SJCRH30 (cell line): ENCODE data around the gene VWC2. TPM values are rescaled to one million over a fixed set of nuclear protein-coding genes. Genes with fewer than 3 reads are reported as not detected.
"Not testable (repeated sequence)": the region's sequence is repeated elsewhere in the genome, so short reads cannot be mapped to it uniquely, and the experiment has no call there.

Experiments used
- DNase-seq, 2 experiments: peaks; one replicate each; pipeline ENCODE4 v3.0.0-alpha.2; 2015 to 2020
- H3K27ac ChIP-seq: fragments of 250-450 bp; sonication (Bioruptor Pico); 2 replicates; pipeline ENCODE4 v1.5.1; 2020; ENCODE audit warnings: mild to moderate bottlenecking, moderate library complexity
- H3K27me3 ChIP-seq: fragments of 250-450 bp; sonication (Bioruptor Pico); 2 replicates; pipeline ENCODE4 v1.5.1; 2020; ENCODE audit warnings: mild to moderate bottlenecking, moderate library complexity
- H3K36me3 ChIP-seq: fragments of 250-450 bp; sonication (Bioruptor Pico); 2 replicates; pipeline ENCODE4 v1.5.1; 2020; ENCODE audit warnings: mild to moderate bottlenecking, moderate library complexity
- H3K4me1 ChIP-seq: fragments of 250-450 bp; sonication (Bioruptor Pico); 2 replicates; pipeline ENCODE4 v1.5.1; 2020; ENCODE audit warnings: mild to moderate bottlenecking, moderate library complexity
- H3K4me3 ChIP-seq: fragments of 250-450 bp; sonication (Bioruptor Pico); 2 replicates; pipeline ENCODE4 v1.5.1; 2020; ENCODE audit warnings: mild to moderate bottlenecking, moderate library complexity
- H3K9me3 ChIP-seq: fragments of 250-450 bp; sonication (Bioruptor Pico); replicated peaks from 2 replicates; pipeline ENCODE4 v1.5.1; 2020; ENCODE audit warnings: mild to moderate bottlenecking, moderate library complexity
- total RNA-seq: library from RNA; depleted of rRNA; stranded (reverse); fragments of >200 nt; shearing (Covaris generic); gene quantifications from 2 replicates; pipeline ENCODE4 v1.2.3, GENCODE V29; 2014

Gene VWC2
- total RNA-seq, 1 experiment from 2014 or later, result not detected

DNA sequence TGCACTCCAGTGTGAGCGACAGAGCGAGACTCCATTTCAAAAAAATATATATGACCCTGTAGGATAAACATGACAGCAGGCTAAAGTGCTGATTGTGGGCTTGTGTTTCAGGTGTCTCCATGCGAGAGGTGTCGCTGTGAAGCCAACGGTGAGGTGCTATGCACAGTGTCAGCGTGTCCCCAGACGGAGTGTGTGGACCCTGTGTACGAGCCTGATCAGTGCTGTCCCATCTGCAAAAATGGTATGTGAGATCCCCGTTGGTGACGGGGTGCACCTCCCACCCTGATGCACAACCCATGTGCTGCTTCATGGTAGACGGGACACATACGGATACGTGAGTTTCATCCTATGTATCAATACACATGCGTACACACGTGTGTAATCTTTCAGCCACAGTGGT is 29.2 kb downstream of the VWC2 start:
- no peak overlapping the region for H3K27ac ChIP-seq
- H3K9me3 ChIP-seq, result no peaks in the 10 kb centered on the region
- H3K4me3 ChIP-seq, result no peak overlapping the region
- DNase-seq, result no peak
- H3K36me3 ChIP-seq, result no peaks in the 10 kb centered on the region
- no peaks in the 10 kb centered on the region for H3K4me1 ChIP-seq
- peaks cover 11% of the 10 kb centered on the region; the same call in 1 of the 2 replicates for H3K27me3 ChIP-seq

DNA sequence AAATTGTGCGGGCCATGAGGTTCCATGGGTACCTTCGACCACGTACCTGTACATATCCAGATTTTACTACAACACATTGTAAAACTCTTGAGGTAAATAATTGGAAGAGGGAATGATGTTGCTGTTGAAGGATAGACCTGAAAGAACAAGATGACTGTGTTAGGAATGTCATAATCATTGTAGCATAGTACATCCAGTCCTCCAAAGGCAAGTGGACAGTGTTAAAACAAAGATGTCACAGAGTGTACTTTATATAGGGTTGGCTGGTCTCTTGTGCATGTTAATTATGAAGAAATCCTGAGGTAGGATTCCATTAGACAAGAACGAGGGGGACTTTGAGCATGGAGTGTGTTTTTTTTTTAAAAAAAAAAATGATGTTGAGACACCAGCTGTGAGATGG is 30.4 kb downstream of the VWC2 start:
- Histone ChIP-seq H3K4me1 (no peaks in the 10 kb centered on the region), H3K36me3 (no peaks in the 10 kb centered on the region), H3K27ac (no peak overlapping the region), H3K4me3 (no peak overlapping the region), H3K27me3 (peaks cover 13% of the 10 kb centered on the region; the same call in 1 of the 2 replicates), H3K9me3 (no peaks in the 10 kb centered on the region)
- DNase-seq, result no peak

DNA sequence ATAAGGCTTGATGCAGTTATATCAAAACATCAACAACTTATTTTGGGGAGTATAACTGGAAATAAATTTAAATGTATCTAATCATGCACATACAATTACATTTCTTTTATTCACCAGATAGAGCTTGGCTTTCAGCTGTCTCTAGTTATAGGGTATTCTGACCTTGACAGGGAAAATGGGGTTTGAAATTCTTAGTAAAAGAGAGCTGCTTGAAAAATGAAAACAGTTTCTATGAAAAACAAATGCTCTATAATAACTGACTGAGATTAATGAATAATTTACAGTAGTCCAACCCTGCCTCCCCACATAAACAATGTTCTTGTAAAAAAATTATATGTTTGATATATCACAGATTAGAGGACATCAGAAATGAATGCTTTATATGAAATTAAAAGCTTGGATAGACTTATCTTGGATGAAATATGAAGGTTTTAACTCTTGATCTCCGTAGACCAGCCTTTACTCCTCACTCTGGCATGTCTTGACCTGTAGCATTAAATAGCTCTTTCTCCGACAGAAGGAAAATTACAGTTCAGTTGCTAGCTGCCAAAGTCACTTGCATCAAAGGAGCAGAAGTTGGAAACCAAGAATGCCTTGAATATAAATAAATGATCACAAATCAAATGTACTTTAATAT is 32.1 kb downstream of the VWC2 start:
- H3K4me3 ChIP-seq, result no peak overlapping the region
- no peaks in the 10 kb centered on the region for H3K36me3 ChIP-seq
- H3K27ac ChIP-seq, result no peak overlapping the region
- H3K4me1 ChIP-seq, result no peaks in the 10 kb centered on the region
- H3K27me3 ChIP-seq, result peaks cover 13% of the 10 kb centered on the region; the same call in 1 of the 2 replicates
- no peak for DNase-seq
- H3K9me3 ChIP-seq, result no peaks in the 10 kb centered on the region

DNA sequence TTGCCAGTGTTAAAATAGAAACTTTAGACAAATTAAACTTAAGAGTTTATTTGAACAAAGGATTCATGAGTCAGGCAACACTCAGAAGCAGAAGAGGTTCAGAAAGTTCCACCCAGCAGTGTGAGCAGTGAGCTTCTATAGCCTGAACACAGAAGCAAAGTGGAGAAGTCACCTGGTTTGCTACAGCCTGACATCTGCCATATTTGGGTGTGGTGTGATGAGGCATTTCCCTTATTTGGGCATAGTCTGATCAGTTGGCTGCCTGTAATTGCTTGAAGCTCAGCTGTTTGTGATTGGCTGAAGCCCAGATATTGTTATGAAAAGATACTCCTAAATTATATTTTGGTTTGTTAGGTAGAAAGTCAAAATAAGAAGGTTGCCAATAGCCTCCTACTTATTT is 39.1 kb downstream of the VWC2 start:
- no peak for DNase-seq
- H3K36me3 ChIP-seq, result no peaks in the 10 kb centered on the region
- peaks cover 3% of the 10 kb centered on the region; the same call in 1 of the 2 replicates for H3K27me3 ChIP-seq
- no peaks in the 10 kb centered on the region for H3K9me3 ChIP-seq
- no peaks in the 10 kb centered on the region for H3K4me1 ChIP-seq
- H3K27ac ChIP-seq, result no peak overlapping the region
- H3K4me3 ChIP-seq, result no peak overlapping the region

DNA sequence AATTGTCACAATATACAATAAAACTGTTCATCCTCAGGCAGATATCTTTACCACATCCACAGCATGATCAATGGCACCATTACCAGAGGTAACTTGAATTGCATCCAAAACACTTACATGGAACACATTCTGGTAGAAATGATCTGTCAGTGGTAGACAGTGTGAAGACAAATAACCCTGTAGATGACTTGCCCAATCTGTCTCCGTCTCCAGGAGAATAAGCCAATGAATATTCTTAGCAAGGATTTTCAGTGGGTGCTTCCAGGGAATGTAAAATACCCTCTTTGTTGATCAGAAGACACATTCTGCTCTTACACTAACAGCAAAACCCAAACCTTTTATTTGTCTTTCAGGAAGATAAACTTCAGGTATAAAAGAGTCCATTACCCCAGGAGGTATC is 43.8 kb downstream of the VWC2 start:
- no peak overlapping the region for H3K27ac ChIP-seq
- DNase-seq, result no peak

DNA sequence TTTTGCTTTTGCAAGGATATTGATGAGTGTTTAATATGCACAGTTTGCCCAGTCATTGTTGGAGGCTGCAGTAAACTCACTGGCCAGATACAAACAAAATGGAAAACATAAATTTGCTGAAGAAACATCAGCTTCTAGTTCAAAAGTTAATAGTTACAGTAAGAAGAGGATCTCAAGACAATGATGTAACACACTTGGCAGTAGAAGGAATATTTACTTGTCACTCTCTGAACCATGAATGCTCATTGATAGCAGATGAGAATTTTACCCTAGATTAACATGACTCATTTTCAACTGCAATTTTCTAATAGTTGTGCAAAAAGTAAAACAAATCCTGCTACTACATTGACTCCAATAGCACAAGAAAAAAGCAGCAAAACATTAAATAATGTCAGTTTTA is 47.7 kb downstream of the VWC2 start:
- Histone ChIP-seq H3K4me1 (no peaks in the 10 kb centered on the region), H3K4me3 (no peak overlapping the region), H3K9me3 (no peaks in the 10 kb centered on the region), H3K27me3 (no peaks in the 10 kb centered on the region; the same call in 1 of the 2 replicates), H3K27ac (no peak overlapping the region), H3K36me3 (no peaks in the 10 kb centered on the region)
- DNase-seq, result no peak

More for the DNA sequence above, 43.8 kb downstream of the VWC2 start:
- Histone ChIP-seq H3K36me3 (no peaks in the 10 kb centered on the region), H3K4me3 (no peak overlapping the region), H3K4me1 (no peaks in the 10 kb centered on the region), H3K9me3 (no peaks in the 10 kb centered on the region), H3K27me3 (no peaks in the 10 kb centered on the region)

DNA sequence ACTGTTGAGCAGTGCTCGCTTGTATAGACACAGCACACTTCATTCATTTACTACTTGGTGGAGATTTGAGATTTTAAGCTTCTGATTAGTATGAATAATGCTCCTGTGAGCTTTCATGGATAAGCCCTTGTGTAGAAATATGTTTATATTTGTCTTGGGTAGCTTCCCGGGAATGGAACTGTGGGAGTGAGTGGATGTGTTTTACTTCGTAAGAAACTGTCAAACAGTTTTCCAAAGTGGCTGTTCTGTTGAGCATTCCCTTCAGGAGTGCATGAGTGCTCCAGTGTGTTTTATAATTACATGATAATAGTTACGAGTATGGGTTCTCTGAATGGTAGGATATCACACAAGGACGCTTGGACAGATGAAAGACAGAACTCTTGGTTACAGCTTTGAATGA is 49.4 kb downstream of the VWC2 start:
- Histone ChIP-seq H3K4me3 (no peak overlapping the region), H3K9me3 (no peaks in the 10 kb centered on the region), H3K27me3 (no peaks in the 10 kb centered on the region; the same call in 1 of the 2 replicates), H3K27ac (no peak overlapping the region), H3K36me3 (no peaks in the 10 kb centered on the region), H3K4me1 (no peaks in the 10 kb centered on the region)
- DNase-seq, result no peak

DNA sequence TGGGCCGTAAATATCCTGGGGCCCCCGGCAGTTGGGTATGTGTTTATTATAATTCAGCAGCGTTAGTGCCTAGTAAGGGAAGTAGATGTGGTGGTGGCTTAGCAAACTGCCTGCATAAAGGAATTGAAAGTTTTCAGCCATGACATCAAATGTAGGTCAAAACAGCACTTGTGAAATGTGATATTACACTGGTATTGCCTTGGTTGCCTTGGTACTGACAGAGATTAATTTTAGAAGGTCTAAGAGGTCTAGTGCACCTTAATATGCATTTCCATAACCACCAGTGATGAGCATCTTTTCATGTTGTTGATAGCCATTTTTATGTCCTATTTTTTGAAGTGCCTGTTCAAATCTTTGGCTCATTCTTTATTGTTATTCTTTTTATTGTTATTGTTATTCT is 50.1 kb downstream of the VWC2 start:
- no peak for DNase-seq
- H3K36me3 ChIP-seq, result no peaks in the 10 kb centered on the region
- H3K27me3 ChIP-seq, result no peaks in the 10 kb centered on the region; the same call in 1 of the 2 replicates
- H3K4me3 ChIP-seq, result no peak overlapping the region
- no peaks in the 10 kb centered on the region for H3K9me3 ChIP-seq
- H3K27ac ChIP-seq, result no peak overlapping the region
- H3K4me1 ChIP-seq, result no peaks in the 10 kb centered on the region

DNA sequence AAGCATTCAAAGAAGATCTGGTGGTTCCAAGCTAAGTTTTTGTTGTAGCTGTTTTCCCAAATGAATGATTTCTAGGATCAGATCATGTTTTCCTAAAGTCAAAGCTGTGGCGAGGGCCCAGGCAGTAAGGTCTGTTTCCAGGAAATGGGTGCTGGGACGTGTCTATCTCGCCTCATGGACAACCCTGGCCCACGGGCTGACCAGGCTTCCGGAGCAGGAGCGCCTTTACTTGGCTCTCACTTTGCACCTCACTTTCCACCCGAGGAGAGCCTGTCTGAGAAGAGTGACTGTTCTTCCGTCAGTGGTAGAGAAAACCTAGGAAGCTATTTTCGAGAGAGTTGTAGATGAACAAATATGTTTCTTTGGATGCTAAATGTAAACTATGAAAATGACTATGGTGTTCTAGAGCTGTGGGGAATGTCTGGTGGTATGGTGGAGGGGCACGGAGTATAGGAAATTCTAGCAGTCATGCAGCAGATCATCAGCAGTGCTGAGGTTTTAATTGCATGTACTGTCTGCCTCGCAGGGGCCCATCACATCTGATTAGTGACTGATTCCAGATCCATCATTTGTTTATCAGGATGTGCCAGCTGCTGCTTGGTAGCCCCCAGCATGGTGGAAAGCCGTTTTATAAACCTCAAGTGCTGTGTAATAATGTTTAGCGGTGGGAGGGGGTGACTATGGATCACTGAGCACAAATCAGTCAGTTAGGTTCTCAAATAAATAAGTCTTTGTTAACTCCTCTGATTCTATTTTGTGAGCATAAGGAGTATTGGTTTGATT is 66.6 kb downstream of the VWC2 start:
- H3K36me3 ChIP-seq, result no peaks in the 10 kb centered on the region
- H3K9me3 ChIP-seq, result no peaks in the 10 kb centered on the region
- no peaks in the 10 kb centered on the region for H3K4me1 ChIP-seq
- H3K27me3 ChIP-seq, result peaks cover 15% of the 10 kb centered on the region
- no peak overlapping the region for H3K27ac ChIP-seq
- H3K4me3 ChIP-seq, result no peak overlapping the region
- no peak for DNase-seq

DNA sequence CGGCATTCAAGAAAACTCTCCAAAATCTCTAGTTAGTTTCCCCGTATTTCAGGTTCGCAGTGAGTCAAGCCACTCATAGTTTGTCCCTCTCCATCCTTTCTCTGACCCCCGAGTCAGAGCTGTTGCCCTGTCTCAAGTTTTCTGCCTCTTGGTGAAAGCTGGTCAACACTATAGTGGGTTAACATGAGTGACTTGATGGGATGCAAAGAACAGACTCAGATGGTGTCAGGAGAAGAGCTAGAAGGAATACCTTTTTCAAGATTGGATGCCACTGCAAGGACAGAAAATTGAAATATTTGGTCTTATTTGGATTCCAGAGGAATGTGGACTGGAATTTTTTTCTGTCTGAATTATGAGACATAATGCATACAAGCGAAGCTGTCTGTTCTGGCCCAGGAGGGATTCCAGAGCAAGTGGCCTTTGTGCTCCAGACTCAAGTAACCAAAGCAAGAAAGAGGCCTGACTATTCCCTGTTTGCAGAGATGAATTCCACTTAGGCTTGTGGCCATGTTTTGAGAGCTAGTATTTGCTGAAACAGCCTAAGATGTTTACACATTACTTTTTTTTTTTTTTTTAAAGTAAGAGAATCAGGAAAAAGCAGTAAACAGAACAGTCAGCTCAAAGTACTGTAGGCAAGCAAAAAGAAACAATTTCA is 67.4 kb downstream of the VWC2 start:
- no peaks in the 10 kb centered on the region for H3K9me3 ChIP-seq
- no peaks in the 10 kb centered on the region for H3K4me1 ChIP-seq
- H3K27me3 ChIP-seq, result peaks cover 15% of the 10 kb centered on the region
- H3K4me3 ChIP-seq, result no peak overlapping the region
- H3K36me3 ChIP-seq, result no peaks in the 10 kb centered on the region
- H3K27ac ChIP-seq, result no peak overlapping the region
- DNase-seq, result no peak

DNA sequence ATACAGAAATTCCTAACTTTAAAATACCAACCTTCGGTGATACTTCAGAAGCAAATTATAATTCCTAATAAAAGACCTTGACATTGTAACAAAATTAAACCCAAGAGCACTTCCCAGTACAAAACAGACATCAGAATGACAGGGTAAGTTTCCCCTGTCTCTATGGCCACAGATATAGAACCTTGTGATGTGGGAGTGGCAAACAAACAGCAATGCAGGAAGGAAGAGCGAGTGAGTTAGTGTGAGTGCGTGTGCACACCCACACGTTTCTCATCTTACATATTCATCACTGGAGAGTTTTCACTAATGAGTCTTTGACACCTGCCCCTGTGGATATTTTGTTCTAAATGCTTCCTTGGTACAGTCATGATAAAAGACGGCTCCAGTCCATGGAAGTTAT is 72.2 kb downstream of the VWC2 start:
- no peaks in the 10 kb centered on the region for H3K36me3 ChIP-seq
- H3K9me3 ChIP-seq, result no peaks in the 10 kb centered on the region
- H3K4me3 ChIP-seq, result no peak overlapping the region
- DNase-seq, result no peak
- H3K27ac ChIP-seq, result no peak overlapping the region
- H3K4me1 ChIP-seq, result no peaks in the 10 kb centered on the region
- peaks cover 2% of the 10 kb centered on the region; the same call in 1 of the 2 replicates for H3K27me3 ChIP-seq

DNA sequence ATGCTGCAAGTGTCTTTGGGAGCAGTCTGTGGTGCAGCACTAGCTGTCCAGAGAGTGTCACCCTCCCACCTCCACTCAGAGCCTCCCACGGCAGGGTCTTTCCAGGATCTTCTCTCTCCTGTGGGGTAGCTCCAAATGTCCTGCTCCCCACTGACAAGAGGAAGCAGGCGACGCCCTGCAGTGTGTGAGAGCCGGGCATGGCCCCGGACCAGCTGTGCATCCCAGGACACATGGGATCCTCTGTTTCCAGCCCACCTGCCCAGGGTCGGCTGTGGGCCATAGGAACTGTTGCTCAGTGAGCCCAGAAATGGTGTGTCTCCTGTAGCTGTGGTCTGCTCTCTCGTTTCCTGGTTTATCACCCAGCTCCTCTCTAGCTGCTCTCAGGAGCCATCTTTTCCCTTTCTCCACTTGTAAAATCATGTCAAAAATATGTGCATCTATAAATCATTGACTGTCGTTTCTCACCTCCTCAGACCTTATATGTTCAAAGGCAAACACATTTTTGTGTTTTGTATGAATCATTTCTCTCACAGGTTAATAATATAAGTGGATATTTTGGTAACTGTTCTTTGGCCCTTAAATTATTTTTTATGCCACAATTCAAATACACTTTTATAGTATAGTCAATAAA is 74.9 kb downstream of the VWC2 start:
- Histone ChIP-seq H3K9me3 (no peaks in the 10 kb centered on the region), H3K27me3 (no peaks in the 10 kb centered on the region; the same call in 1 of the 2 replicates), H3K4me3 (no peak overlapping the region), H3K36me3 (no peaks in the 10 kb centered on the region), H3K4me1 (no peaks in the 10 kb centered on the region), H3K27ac (no peak overlapping the region)
- DNase-seq, result no peak

DNA sequence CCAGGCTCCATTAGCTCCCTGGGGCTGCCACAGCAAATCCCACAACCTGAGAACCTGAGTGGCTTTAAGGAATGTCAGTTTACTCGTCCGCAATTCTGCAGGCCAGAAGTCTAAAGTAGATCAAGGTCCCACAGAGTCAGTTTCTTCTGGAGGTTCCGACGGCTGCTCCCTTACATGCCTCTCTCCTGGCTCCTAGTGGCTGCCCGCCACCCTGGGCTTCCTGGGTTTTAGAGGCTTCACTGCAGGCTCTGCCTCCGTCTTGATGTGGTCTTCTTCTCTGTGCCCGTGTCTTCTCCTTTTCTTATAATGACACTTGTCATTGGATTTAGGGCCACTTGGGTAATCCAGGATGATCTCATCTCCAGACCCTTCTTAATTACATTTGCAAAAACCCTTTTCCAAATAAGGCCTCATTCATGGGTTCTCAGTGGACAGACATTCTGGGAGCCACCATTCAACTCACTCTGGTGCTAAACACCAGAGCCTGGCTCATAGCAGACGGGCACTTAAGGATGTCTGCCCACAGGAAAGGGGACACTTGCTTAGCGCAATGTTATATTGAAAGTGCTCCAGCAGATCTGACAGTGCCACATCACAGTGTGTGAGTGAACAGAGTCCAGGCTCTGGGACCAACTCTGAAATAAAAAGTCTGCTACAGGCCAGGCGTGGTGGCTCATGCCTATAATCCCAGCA is 77.6 kb downstream of the VWC2 start:
- Histone ChIP-seq H3K4me3 (no peak overlapping the region), H3K27me3 (no peaks in the 10 kb centered on the region; the same call in 1 of the 2 replicates), H3K36me3 (no peaks in the 10 kb centered on the region), H3K27ac (no peak overlapping the region), H3K4me1 (no peaks in the 10 kb centered on the region), H3K9me3 (no peaks in the 10 kb centered on the region)
- DNase-seq, result no peak

DNA sequence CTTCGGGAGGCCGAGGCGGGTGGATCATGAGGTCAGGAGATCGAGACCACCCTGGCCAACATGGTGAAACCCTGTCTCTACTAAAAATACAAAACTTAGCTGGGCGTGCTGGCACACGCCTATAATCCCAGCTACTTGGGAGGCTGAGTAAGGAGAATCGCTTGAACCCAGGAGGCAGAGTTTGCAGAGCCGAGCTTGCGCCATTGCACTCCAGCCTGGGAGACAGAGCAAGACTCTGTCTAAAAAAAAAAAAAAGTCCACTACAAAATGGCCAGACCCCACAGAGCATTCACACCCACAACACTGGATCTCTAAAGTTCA is 78.1 kb downstream of the VWC2 start:
- not testable (repeated sequence) for H3K9me3 ChIP-seq, H3K36me3 ChIP-seq, H3K4me3 ChIP-seq, H3K27me3 ChIP-seq, H3K4me1 ChIP-seq, H3K27ac ChIP-seq, DNase-seq
